GM12865 (cell line): ENCODE measurements around the gene RFPL2.
"Not testable (repeated sequence)": the region's sequence is repeated elsewhere in the genome, so short reads cannot be mapped to it uniquely, and the experiment has no call there.

ENCODE experiments used
- DNase-seq: peaks from one replicate; pipeline ENCODE4 v3.0.0; 2010; ENCODE audit warnings: low read depth
- H3K4me3 ChIP-seq: 2 replicates; pipeline ENCODE4 v1.5.1; 2011; ENCODE audit warnings: mild to moderate bottlenecking, low read depth, low read length, control low read depth
- CTCF ChIP-seq: IDR thresholded peaks from 2 replicates; pipeline ENCODE4 v1.5.1; 2011; ENCODE audit warnings: low read length, control low read depth, low read depth, inconsistent platforms; ENCODE audit not compliant: insufficient read depth; ENCODE audit errors: missing control alignments

RFPL2 gene

GRCh38 chr22:32202161-32202538 is 2.7 kb downstream of the RFPL2 start:
- no peak for DNase-seq
- no peak for TF ChIP-seq CTCF
- H3K4me3 ChIP-seq, result no peak overlapping the region

GRCh38 chr22:32200752-32201151 is 4.1 kb downstream of the RFPL2 start:
- no peak overlapping the region for H3K4me3 ChIP-seq
- DNase-seq, result no peak
- TF ChIP-seq CTCF, result no peak

- H3K4me3 ChIP-seq, result no peak overlapping the region
- TF ChIP-seq CTCF, result no peak
- no peak for DNase-seq
Observed at GRCh38 chr22:32199961-32200360, 4.9 kb downstream of the RFPL2 start.

GRCh38 chr22:32199341-32199740 is 5.5 kb downstream of the RFPL2 start:
- no peak overlapping the region for H3K4me3 ChIP-seq
- TF ChIP-seq CTCF, result no peak
- no peak for DNase-seq

GRCh38 chr22:32197553-32198226 is 7.2 kb downstream of the RFPL2 start:
- not testable (repeated sequence) for DNase-seq, H3K4me3 ChIP-seq

- H3K4me3 ChIP-seq, DNase-seq: not testable (repeated sequence)
Observed at GRCh38 chr22:32195900-32196299, 9.0 kb downstream of the RFPL2 start.

GRCh38 chr22:32193346-32193745 is 11.5 kb downstream of the RFPL2 start:
- not testable (repeated sequence) for H3K4me3 ChIP-seq, DNase-seq

GRCh38 chr22:32191021-32191420 is 13.9 kb downstream of the RFPL2 start:
- not testable (repeated sequence) for DNase-seq, H3K4me3 ChIP-seq

GRCh38 chr22:32185821-32186220 is 19.1 kb downstream of the RFPL2 start:
- no peak for TF ChIP-seq CTCF
- no peak overlapping the region for H3K4me3 ChIP-seq
- DNase-seq, result no peak
